Epidermal melanocyte (primary cell): ENCODE measurements around the gene PALMD.

ENCODE experiments used
- DNase-seq: peaks from one replicate; pipeline ENCODE4 v3.0.0; 2011; ENCODE audit warnings: low spot score; ENCODE audit not compliant: insufficient read length

Gene PALMD, protein sequence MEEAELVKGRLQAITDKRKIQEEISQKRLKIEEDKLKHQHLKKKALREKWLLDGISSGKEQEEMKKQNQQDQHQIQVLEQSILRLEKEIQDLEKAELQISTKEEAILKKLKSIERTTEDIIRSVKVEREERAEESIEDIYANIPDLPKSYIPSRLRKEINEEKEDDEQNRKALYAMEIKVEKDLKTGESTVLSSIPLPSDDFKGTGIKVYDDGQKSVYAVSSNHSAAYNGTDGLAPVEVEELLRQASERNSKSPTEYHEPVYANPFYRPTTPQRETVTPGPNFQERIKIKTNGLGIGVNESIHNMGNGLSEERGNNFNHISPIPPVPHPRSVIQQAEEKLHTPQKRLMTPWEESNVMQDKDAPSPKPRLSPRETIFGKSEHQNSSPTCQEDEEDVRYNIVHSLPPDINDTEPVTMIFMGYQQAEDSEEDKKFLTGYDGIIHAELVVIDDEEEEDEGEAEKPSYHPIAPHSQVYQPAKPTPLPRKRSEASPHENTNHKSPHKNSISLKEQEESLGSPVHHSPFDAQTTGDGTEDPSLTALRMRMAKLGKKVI

GRCh38 chr1:99645699-99646531 lies at the start of gene PALMD:
Gene PALMD (plus strand): TSS chr1:99646113. CDS start chr1:99646318, 205 bp downstream.
- DNase-seq, result no peak

GRCh38 chr1:99598738-99599411 lies 47.0 kb upstream of the PALMD start:
- no peak for DNase-seq

DNA sequence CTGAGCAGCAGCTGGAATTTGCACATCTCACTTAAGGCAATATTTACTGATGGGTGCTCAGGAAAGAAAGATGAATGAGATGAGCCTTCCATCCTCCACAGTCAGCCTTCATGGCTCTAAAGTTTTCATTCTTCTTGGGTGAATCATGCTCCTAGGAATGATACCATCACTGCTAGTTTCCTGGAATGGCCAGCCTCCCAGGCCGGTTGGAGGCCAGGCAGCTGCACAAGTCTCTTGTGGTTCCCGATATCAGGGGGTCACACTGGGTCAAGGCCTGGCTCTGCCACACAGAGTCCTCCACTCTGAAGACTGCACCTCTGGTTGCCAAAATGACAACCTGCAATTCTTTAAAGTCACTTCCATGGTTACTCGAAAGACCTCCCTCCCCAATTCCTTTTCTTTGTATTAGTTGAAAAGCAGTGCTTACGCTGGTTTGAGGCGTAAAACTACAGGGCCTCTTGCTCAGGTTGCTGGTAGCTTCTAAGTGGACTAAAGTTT lies 46.2 kb upstream of the PALMD start:
- DNase-seq, result no peak

GRCh38 chr1:99600782-99601181 lies 45.1 kb upstream of the PALMD start:
- no peak for DNase-seq

DNA sequence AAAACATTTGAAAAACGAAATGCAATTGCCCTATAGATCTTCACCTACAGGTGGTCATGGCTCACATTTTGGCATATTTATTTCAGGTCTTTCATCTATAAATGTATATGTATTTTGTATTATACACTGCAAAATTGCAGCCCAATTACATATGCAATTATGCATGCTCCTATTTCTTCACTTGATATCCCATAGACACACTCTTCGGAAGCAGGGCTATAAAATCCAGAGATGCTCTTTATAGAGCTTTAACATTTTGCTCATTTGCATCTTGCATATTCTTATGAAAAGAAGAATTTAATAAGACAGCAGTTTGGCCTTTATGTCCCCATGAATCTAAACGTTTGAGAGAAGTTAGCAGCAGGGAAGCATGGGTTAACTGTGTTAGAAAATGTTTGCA lies 44.7 kb upstream of the PALMD start:
- no peak for DNase-seq

- no peak for DNase-seq
These were observed 44.1 kb upstream of the PALMD start for GRCh38 chr1:99601709-99602403.

- no peak for DNase-seq
These were observed 43.4 kb upstream of the PALMD start for GRCh38 chr1:99602404-99602969.

GRCh38 chr1:99603699-99604560 lies 42.0 kb upstream of the PALMD start:
- no peak for DNase-seq

DNA sequence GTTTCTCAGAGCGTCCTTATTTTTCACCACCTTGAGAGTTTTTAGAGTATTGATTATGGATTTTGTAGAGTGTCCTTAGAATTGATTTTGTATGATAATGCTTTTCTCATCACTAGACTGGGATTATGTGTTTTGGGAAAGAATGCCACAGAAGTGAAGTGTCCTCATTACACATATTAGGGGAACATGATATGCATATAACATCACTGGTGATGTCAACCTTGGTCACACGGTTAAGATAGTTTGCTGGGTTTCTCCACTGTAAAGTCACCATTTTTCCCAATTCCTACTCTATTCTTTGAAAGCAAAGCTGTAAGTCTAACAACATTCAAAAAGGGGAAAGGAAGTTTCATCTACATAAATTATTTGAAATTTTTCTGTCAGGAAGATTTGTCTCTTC lies 39.6 kb upstream of the PALMD start:
- DNase-seq, result no peak

GRCh38 chr1:99607590-99607989 lies 38.3 kb upstream of the PALMD start:
- DNase-seq, result no peak

GRCh38 chr1:99608058-99608457 lies 37.9 kb upstream of the PALMD start:
- no peak for DNase-seq

GRCh38 chr1:99613716-99614115 lies 32.2 kb upstream of the PALMD start:
- no peak for DNase-seq

DNA sequence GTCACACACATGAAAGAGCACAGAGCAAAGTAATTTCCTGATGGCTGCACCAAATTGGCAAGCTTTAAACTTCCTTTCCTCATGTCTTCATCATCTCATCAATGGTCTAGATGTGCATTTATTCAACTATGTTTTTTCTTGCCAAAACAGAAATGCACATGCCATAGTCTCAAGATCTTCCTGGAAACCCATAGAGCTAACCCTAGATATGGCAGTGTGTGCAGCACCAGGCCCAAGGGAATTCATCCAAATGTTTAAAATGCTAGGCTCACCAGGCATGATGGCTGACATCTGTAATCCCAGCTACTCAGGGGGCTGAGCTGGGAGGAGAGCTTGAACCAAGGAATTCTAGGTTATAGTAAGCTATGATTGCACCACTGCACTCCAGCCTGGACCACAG lies 31.2 kb upstream of the PALMD start:
- no peak for DNase-seq

- DNase-seq, result no peak
These were observed 26.3 kb upstream of the PALMD start for GRCh38 chr1:99619583-99619982.

DNA sequence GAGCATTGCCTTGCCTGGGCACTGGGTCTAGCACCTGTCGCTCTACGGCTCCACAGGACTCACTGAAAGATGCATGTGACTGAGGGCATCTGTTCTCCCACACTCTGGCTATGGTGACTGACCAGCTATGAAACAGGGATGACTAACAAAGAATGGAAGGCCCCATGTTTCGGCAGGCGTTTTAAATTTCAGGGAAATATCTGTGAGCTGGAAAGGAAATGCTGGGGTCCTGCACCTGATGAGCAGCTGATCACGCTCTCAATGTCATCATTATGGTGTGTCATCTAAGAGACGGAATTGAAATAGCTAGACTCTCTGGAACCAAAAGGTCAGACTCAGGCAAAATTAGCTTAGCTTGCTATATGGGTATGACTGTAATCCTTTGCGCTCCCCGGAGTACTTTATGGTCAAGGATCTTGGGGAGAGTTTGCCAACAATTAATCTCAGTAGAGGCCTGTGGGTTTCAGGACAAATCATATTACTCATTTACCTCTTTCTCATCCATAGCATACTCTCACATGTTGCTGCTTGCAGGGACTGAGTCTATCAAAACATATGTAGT lies 24.5 kb upstream of the PALMD start:
- no peak for DNase-seq

DNA sequence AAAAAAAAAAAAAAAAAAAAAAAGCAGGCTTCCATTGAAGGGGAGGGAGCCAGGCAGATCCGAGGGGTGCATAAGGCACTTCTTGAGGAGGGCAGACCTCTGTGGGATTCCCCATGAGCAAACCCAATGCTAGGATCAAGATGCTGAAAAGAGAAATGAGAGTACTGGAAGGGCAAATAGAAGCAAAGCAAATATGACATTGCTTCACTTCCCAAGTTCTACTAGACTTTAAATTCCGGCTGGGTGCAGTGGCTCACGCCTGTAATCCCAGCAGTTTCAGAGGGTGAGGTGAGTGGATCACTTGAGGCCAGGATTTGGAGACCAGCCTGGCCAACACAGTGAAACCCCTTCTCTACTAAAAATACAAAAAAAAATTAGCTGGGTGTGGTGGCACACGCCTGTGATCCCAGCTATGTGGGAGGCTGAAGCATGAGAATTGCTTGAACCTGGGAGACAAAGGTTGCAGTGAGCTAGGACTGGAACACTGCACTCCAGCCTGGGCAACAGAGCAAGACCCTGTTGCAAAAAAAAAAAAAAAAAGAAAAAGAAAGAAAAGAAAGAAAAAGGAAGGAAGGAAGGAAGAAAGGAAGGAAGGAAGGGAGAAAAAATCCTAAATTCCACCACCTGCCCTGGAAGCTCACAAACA lies 23.1 kb upstream of the PALMD start:
- DNase-seq, result no peak

- DNase-seq, result no peak
These were observed 22.4 kb upstream of the PALMD start for GRCh38 chr1:99623554-99623953.

GRCh38 chr1:99627615-99628014 lies 18.3 kb upstream of the PALMD start:
- DNase-seq, result no peak

GRCh38 chr1:99629164-99629563 lies 16.7 kb upstream of the PALMD start:
- no peak for DNase-seq
